ENCODE data around the gene GGCT.

GRCh38 chr7:30511973-30512662, 7.5 kb upstream of the GGCT start:
- TF ChIP-seq, protein P1, sequence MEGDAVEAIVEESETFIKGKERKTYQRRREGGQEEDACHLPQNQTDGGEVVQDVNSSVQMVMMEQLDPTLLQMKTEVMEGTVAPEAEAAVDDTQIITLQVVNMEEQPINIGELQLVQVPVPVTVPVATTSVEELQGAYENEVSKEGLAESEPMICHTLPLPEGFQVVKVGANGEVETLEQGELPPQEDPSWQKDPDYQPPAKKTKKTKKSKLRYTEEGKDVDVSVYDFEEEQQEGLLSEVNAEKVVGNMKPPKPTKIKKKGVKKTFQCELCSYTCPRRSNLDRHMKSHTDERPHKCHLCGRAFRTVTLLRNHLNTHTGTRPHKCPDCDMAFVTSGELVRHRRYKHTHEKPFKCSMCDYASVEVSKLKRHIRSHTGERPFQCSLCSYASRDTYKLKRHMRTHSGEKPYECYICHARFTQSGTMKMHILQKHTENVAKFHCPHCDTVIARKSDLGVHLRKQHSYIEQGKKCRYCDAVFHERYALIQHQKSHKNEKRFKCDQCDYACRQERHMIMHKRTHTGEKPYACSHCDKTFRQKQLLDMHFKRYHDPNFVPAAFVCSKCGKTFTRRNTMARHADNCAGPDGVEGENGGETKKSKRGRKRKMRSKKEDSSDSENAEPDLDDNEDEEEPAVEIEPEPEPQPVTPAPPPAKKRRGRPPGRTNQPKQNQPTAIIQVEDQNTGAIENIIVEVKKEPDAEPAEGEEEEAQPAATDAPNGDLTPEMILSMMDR (IDR thresholded peaks at IDR 0.05), result no peak
- no peak for TF ChIP-seq ZFX (IDR thresholded peaks at IDR 0.05; ENCODE audit: borderline replicate concordance)
